ENCODE measurements around the gene CASKIN2.
"Not testable (repeated sequence)": the region's sequence is repeated elsewhere in the genome, so short reads cannot be mapped to it uniquely, and the experiment has no call there.

CASKIN2 gene

GRCh38 chr17:75544250-75544649, 28.9 kb upstream of the CASKIN2 start:
- DNase-seq, result no peak

DNA sequence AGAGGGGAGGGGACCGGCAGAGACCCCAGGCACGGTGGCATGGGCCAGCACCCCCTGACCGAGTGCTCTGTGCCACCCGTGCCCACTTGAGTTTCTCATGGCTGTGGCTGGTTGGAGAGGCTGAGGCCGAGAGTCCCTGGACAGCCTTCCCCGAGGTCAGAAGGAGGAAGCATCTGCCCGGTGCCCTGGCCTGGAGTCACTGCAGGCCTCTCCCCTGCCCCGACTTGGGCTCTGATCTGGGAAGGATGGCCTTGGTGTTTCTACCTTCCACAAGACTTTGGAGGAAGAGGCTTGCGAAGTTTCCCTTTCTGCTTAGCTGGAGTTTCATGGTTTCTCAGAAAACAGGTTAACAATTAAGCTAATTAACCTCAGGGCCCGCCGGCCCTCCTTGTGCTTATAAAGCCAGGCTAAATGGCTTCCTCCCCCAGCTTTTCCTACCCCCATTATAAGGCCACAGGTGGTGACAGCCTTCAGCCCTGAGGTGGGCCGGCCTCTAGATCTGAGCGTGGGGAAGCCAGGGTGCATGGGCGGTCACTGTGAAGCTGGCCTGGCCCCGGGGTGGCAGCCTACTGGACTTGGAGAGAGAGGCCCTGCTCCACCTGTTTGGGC, 27.5 kb upstream of the CASKIN2 start:
- DNase-seq, result no peak

- DNase-seq, result no peak
Observed at GRCh38 chr17:75542229-75542628, 26.9 kb upstream of the CASKIN2 start.

- DNase-seq, result no peak
Observed at GRCh38 chr17:75540923-75541503, 25.7 kb upstream of the CASKIN2 start.

GRCh38 chr17:75539967-75540729, 24.8 kb upstream of the CASKIN2 start:
- peak in 1 of 3 experiments; percentile 36 for DNase-seq

DNA sequence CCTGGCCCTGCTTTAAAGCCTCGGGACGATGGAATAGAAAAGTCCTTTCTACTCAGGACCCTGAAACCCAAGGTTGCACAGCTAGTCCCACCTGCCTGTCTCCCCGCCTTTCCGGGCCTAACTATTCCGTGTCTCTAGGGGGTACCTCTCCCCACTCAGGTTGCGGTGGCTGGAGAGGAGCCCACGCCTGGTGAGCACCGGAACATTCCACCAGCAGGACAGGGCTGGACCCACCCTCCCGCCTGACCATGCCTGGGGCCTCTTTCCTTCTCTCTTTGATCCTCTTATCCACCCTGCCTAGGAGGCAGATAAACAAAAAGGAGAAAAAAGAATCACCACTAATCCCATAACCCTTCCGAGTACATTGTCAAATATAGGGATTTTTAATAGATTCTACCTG, 21.0 kb upstream of the CASKIN2 start:
- no peak for DNase-seq

DNA sequence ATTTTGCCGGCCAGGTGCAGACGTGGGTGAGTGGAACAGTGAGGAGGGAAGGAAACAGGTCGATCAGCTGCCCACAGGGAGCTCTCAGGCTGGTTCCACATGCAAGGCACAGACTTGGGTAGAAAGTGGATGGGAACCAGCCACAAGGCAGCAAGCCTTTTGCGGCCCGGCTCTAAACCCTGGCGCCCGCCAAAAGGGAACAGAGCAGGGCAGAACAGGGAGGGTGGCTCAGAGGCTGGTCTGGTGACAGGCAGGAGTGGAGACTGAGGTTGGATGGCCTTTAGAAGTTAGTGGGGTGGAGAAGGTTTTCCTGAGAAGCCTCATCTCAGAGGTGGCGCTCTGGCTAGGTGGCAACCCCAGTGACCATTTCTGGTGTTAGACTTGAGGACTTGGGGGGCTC, 20.5 kb upstream of the CASKIN2 start:
- DNase-seq, result no peak

DNA sequence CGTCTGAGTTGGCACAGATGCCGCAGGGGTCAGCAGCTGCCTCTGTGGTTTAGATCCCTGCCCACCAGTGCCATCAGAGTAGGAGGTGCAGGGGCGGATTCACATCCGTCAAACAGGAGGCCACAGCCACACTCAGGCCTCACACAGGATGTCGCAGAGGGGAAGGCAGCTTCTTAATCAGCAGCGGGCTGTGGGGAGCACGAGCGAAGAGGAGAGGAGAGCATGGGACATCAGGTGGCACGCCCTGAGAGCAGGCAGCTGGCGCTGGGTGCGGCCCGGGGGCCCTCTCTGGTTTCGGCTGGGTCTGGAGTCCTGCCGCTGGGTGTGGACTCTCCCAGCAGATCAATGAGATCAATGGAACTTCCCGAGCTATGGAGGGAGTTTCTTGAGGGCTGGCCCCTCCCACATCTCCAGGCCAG, 19.8 kb upstream of the CASKIN2 start:
- DNase-seq, result no peak

GRCh38 chr17:75531721-75532072, 16.4 kb upstream of the CASKIN2 start:
- DNase-seq, result no peak

GRCh38 chr17:75530837-75531720, 15.7 kb upstream of the CASKIN2 start:
- DNase-seq, result no peak

- peak in 1 of 3 experiments; percentile 49 for DNase-seq
Observed at GRCh38 chr17:75526555-75527270, 11.4 kb upstream of the CASKIN2 start.

DNA sequence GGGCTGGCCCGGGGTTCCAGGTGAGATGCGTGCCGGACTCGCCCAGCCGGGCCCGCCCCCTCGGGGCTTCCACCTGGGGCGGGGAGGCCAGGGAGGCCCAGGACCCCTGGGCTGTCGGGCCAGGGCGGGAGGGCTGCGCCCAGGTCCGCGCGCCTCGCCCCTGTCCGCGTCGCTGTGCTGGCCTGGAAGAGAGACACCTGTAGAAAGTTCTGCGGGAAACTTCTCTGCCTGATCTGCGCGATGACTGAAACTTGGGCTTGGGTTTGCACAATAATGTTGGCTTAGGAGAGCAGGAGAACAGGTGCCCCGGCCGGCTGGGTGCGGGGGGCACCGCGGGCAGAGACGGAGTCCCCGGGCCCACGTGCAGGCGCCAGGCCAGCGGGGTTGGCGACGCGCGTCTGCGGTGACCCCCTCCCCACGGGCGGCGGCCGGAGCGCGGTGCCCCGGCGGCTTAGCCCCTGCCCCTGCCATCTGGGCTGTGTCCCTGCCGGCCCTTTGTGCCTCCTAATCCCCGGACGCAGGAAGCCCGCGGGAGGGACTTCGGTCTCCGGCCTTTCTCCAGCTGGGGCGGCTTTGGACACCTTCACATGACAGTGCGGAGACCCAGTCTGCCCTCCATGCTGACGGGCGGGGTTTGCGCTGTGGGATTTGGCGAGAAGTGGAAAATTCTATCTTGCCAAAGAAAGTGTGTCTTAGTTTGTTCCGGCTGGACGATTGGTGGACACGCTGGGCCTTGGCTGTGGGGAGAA, 10.6 kb upstream of the CASKIN2 start:
- DNase-seq, result peak in 2 of 3 experiments; percentile 66 to 73

DNA sequence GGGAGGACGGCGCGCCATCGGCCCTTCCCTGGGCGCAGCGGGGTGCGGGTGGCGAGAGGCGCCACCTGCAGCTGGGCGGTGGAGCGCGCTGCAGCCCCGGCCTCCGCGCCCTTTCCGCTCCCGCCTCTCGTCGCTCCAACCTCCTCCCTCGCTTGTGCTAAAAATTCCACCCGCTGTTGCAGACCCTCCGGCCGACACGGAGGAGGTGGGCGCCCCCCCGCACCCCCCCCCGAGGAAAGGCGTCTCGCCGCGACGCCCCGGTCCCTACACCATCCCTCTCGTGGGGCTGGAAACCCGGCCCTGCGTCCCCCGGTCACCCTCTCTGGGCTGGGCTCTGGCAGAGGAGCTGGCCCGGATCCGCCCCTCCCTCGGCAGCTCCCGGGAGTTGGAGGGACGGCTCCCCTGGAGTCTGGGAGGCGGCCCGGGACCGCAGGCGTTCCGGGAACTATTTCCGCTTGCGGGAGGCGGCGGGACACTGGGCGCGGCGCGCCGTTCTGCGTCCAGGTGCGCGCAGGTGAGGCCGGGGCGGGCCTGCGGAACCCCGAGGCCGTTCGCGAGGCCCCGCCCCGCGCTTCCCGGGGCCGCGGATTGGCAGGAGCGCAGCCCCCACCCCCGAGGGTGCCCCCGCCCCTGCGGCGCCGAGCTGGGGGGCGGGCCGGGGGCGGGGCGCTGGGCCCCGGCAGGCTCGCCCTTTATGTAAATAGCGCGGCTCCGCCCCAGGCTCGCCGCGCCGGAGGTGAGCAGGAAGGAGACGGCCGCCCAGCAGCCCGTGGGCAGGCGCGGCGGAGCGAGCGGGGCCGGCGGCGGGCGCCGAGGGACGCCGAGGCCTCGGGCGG, 9.9 kb upstream of the CASKIN2 start, which contains the start of gene LLGL2:
TSS of gene LLGL2 (plus strand) at position 728 of the 836 bp plus-strand sequence. CDS start 17,730 bp downstream, outside the sequence.
- DNase-seq, result peak; percentile 95 to 97 (median 97)

GRCh38 chr17:75524269-75524969, 9.1 kb upstream of the CASKIN2 start:
- no peak for DNase-seq

DNA sequence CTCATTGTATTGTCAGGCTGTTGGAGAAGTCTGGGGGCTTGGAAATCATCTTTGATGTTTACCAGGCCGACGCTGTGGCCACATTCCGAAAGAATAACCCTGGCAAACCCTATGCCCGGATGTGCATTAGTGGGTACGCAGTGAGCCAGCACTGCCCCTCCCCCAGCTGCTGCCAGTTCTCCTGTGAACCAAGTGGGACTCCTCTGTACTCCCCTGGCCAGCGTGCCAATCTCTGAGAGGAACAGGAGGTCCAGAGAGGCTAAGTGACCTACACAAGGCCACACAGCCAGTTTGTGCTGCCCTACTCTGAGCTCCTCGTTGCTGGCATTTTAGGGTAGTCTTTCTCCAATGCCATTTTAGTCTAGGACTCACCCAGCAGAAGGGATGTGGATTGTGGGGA, 8.3 kb upstream of the CASKIN2 start:
- no peak for DNase-seq

DNA sequence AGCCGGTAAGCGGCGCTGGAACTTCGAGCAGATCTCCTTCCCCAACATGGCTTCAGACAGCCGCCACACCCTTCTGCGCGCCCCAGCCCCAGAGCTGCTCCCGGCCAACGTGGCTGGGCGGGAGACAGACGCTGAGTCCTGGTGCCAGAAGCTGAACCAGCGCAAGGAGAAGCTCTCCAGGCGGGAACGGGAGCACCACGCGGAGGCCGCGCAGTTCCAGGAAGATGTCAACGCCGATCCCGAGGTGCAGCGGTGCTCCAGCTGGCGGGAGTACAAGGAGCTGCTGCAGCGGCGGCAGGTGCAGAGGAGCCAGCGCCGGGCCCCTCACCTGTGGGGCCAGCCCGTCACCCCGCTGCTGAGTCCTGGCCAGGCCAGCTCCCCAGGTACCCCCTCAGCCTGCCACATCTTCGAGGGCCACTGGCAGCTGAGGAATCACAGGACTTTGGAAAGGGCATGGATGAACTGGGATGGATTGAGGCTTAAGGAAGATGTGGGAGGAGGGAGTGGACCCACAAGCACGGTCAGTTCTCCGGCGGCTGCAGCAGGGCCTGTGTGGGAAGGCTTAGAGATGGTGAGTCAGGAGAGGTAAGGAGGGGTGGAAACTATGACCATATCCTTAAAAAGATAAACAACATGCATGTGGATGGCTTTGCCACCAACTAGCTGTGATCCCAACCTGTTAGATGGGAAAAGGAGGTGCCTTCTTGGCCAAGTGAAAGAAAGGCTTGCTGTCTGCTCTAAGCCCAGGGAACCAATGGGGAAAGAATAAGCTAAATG, 6.8 kb upstream of the CASKIN2 start:
- DNase-seq, result no peak

DNA sequence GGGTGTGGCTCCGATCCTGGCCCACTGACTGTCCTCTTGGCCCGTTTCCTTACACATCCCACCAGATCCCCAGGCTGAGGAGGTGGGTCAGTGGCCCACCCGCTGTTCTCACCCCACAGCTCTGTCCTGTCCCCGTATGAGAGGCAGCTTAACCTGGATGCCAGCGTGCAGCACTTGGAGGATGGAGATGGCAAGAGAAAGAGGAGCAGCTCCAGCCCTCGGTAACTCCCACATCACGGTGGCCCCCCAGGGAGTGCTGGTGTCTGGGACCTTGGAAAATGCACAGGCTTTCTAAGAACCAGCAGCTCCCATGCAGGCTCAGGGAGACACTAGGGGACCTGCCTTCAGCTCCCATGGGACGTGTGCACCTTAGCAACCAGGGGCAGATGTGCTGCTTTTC, 6.0 kb upstream of the CASKIN2 start:
- no peak for DNase-seq

DNA sequence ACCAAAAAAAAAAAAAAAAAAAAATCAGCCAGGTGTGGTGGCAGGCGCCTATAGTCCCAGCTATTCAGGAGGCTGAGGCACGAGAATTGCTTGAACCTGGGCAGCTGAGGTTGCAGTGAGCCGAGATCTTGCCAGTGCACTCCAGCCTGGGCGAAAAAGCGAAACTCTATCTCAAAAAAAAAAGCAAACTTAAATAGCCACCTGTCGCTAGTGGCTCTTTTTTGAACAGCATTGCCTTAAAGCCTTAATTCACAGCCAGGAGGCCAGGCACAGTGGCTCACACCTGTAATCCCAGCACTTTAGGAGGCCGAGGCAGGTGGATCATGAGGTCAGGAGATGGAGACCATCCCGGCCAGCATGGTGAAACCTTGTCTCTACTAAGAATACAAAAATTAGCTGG, 5.1 kb upstream of the CASKIN2 start:
- DNase-seq, result not testable (repeated sequence)

DNA sequence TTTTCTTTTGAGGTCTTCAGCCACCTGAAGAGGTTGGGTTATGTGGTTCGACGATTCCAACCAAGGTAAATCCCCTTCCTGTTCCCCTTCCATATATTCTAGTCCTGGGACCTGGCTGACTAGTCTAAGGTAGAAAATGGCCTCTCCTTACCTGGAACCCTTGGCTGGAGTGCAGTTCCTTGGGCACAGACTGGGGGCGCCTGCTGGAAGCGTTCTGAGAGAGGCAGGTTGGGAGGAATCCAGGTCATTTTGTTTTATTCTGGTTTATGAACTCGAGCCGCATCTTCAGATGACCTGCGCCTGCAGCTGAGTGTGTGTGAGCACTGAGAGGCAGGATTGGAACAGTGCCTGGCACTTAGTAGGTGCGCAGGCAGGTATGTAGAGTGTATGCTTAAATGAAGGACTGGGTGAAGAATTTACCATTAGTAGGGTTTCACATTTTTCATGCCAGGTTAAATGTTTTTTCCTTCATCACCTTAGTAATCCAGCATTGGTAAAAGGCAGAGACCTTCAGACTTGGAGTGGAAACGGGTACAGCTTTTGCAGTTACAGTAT, 3.7 kb upstream of the CASKIN2 start:
- no peak for DNase-seq

Data from NCI-H1417 (cell line).